Measurements from ENCODE around the gene GRIK3. TPM values are rescaled to one million over a fixed set of nuclear protein-coding genes. Genes with fewer than 3 reads are reported as not detected.

GRIK3 gene
- total and polyA plus RNA-seq, 2 of the 8 experiments (the other 6 are each of a cell fraction or from before 2014, with no cell fraction given) = 2.1 to 3.4 TPM

DNA sequence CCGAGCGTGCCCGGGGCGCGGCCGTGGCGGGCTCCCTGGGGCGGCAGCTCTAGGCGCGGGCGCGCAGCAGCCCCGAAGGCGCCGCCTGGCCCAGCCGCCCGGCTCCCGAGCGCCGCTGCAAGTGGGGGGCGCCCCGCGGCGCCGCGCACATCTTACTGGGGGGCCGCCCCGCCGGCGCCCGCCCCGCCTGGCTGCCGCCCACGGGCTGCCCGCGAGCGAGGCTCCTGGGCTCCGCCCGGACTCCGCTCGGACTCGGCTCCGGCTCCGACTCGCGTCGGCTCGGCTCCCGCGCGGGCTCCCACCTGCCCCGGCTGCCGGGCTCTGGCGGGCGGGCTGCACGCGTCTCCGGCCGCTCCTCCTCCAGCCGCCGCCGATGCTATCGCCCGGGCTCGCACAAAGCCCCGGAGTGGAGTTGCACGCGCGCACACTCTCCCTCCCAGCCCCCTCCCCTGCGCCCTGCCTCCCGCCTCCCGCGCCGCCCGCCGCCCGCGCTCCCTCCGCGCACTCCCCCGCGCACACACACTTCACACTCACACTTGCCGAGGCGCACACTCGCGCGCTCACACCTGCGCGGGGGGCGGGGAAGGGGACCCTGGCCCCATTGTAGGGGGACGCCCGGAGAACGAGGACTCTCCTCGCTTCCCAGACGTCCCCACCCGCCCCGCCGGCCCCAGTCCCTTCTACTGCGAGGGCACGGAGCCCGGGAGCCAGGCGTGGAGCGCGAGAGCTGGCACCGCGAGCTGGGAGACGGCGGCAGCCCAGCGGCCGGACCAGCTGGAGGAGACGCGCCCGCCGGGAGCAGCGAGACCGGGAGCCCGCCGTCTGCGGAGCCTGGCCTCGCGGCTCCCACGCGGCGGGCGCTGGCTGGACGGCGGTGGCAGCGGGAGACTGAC is at the start of gene GRIK3 (continued):
- 0 out of 2 replicates have a peak, but pooled peaks have one; percentile 28 for TF ChIP-seq RBBP5 (IDR thresholded peaks at IDR 0.05; ENCODE audit: borderline replicate concordance, low read depth, low read length)
- TF ChIP-seq KDM4A (IDR thresholded peaks at IDR 0.05; ENCODE audit: low read depth, low read length, severe bottlenecking) = peak; percentile 57
- no peak for TF ChIP-seq NANOG (IDR thresholded peaks at IDR 0.05; ENCODE audit: insufficient read depth, low read depth, low read length, poor library complexity, severe bottlenecking)
